Stimulated activated CD4-positive, alpha-beta T cell treated with anti-CD3 and anti-CD28 coated beads, Interleukin-1b, Interleukin-23, amount 100 ng/mL, for 48 hours (primary cell): Measurements from ENCODE around the gene BDH1.
A peak's percentile ranks its signal among the peaks of the same experiment; 100 is the strongest.
"Not testable (repeated sequence)": the region's sequence is repeated elsewhere in the genome, so short reads cannot be mapped to it uniquely, and the experiment has no call there.

ENCODE experiments used
- DNase-seq: peaks from one replicate; pipeline ENCODE4 v3.0.0-alpha.2; 2020

BDH1 gene, protein sequence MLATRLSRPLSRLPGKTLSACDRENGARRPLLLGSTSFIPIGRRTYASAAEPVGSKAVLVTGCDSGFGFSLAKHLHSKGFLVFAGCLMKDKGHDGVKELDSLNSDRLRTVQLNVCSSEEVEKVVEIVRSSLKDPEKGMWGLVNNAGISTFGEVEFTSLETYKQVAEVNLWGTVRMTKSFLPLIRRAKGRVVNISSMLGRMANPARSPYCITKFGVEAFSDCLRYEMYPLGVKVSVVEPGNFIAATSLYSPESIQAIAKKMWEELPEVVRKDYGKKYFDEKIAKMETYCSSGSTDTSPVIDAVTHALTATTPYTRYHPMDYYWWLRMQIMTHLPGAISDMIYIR

GRCh38 chr3:197555281-197556261 is at the start of gene BDH1:
BDH1 (minus strand) TSS chr3:197555968; CDS start chr3:197546443, 9,525 bp downstream.
- DNase-seq: peak; percentile 74

- no peak for DNase-seq
Measured at GRCh38 chr3:197603317-197603933, 47.7 kb upstream of the BDH1 start.

GRCh38 chr3:197602351-197602750 is 46.6 kb upstream of the BDH1 start:
- DNase-seq: not testable (repeated sequence)

DNA sequence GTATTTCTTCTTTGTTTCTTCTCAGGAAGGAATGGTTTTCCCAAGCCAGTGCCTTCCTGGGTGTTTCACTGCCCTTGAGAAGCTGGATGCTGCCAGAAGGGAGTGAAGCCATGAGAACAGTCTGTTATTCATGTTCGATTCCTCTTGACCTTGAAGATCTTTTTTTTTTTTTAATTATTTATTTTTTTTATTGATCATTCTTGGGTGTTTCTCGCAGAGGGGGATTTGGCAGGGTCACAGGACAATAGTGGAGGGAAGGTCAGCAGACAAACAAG is 45.7 kb upstream of the BDH1 start:
- DNase-seq: not testable (repeated sequence)

GRCh38 chr3:197600796-197601565 is 45.2 kb upstream of the BDH1 start:
- DNase-seq: no peak

- DNase-seq: peak; percentile 77
Measured at GRCh38 chr3:197599089-197599765, 43.5 kb upstream of the BDH1 start.

- DNase-seq: no peak
Measured at GRCh38 chr3:197598404-197598980, 42.7 kb upstream of the BDH1 start.

- no peak for DNase-seq
Measured at GRCh38 chr3:197597335-197597734, 41.6 kb upstream of the BDH1 start.

GRCh38 chr3:197595470-197596185 is 39.9 kb upstream of the BDH1 start:
- DNase-seq: no peak

DNA sequence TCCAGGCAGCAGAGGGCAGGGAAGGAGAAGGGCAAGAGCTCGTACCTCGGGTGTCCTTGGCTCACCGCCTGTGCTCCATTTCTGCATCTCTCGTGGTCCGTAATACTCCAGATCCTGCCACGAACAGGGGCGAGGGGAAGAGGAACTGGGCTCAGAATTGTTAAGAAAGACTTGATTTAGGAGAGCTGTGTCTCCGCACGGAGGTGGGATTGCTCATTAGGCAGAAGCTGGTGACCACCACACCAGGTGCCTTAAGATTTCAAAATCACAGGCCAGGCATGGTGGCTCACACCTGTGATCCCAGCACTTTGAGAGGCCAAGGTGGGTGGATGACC is 37.2 kb upstream of the BDH1 start:
- DNase-seq: no peak

- no peak for DNase-seq
Measured at GRCh38 chr3:197592361-197593045, 36.7 kb upstream of the BDH1 start.

DNA sequence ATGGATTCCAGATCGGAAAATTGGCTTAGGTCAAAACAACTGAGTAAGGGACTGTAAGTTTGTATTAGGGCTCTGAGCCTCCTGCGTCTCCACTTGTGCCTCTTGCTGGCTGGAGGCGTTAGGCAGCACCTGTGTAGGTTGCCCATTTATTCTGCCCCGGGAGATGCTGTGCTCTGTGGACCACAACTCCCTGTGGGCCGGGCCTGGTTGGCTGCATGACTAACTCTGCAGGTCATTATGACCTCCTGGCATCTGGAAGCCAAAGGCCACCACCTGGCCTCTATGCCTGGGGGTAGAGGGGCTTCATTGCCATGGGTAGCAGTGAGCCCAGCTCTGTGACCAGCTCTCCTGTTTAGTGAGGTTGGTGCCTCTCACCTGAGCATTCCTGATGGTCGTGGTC is 36.0 kb upstream of the BDH1 start:
- DNase-seq: no peak

DNA sequence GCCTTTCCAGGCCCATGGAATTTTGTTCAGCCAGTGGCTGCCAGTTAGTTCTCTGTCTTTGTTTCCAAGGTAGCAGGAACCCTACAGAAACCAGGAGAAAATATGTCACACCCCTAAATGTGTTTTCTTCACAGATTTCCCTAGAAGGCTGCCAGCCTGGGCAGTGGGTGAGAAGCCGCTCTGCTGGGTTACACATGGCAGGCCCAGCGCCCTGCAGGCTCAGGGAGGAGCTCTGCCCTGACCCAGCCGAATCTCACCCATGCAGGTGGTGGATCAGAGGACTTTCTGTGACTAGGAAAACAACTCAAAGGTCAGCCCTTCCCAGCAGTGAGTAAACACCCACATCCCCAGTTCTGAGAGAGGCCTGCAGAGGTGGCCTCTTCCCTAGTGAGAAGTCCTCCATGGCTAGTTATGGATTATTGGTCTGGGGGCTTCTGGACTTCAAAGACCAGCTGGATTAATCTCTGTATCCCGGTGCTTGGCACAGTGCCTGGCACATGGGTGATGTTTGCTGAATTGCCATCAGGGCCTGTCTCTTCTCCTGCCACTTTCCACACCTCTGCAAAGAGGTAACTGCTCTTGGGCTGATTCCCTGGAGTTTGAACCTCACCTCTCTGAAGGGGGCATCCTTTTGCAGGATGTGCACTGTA is 34.7 kb upstream of the BDH1 start:
- no peak for DNase-seq

DNA sequence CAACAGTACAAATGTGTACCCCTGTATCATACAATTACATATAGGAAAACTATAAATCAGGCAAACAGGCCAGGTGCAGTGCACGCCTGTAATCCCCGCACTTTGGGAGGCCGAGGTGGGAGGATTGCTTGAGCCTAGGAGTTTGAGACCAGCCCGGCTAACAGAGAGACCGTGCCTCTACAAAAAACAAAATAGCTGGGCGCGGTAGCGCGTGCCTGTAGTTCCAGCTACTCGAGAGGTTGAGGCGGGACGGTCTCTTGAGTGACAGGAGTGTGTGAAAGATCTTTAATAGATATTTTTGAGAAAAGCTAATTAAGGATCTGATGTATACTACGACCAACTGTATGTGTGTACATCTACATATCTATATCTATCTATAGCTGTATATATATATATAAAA is 33.8 kb upstream of the BDH1 start:
- no peak for DNase-seq

DNA sequence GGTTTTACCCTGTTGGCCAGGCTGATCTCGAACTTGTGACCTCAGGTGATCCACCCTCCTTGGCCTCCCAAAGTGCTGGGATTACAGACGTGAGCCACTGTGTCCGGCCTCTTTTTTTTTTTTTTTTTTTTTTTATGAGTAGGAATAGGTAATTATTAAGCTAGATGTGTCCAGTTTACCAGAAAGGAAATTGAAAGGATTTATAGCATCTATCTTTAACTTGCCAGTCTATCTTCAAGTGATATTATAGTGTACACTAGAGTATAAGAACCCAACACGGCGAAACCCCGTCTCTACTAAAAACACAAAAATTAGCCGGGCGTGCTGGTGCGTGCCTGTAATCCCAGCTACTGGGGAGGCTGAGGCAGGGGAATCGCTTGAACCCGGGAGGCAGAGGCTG is 31.0 kb upstream of the BDH1 start:
- not testable (repeated sequence) for DNase-seq

DNA sequence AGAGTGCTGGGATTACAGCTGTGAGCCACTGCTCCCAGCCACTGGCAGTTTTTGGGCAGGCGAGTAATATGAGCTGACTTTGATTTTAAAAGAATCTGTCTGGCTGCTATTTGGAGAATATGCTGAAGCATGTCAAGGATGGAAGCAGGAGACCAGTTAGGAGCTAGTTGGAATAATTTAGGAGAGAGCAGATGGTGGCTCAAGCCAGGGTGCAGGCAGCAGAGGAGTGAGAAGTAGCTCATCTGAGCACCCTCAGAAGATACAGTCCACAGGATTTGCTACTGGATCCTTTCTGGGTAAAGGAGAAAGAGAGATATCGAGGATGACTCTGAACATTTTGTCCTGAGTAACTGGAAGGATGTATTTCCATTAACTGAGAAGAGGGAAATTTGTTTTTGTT is 30.4 kb upstream of the BDH1 start:
- DNase-seq: no peak

GRCh38 chr3:197584733-197585132 is 29.0 kb upstream of the BDH1 start:
- DNase-seq: no peak

DNA sequence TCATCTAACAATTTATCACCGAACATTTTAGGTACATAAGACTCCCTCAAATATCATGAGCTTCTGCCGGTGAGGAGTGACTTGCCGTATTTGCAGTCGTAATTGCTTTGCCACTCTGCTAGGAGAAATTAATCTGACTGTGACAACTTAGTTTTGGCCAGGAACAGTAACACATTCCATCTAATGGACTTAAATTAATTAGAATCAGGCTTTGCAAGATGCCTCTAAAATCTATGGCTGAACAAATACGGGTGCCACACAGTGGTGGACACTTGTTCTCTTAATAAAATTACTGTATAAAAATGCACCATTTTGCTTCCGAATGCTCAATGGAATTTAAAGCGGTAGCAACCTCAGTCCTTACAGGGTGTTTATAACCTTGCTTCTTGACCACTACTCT is 27.6 kb upstream of the BDH1 start:
- DNase-seq: no peak

GRCh38 chr3:197580253-197580691 is 24.5 kb upstream of the BDH1 start:
- DNase-seq: no peak

DNA sequence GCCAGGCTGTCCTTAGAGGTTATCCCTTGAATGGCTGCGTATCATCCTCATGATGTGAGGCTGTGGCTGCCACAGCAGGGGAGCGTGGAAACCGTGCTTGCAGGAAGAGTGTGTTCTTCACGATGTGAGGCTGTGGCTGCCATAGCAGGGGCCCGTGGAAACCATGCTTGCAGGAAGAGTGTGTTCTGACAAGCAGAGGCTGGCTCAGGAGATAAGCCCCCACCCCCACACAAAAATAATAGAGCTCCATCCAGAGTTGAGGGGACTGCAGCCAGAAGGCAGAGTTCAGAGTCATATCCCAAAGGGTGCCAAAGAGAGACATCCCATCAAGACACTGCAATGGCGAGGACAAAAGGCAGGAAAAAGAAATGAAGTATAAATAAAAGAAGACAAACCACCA is 22.6 kb upstream of the BDH1 start:
- no peak for DNase-seq
